Activated naive CD4-positive, alpha-beta T cell (primary cell): ENCODE data around the gene RGS13.
"Not testable (repeated sequence)": the region's sequence is repeated elsewhere in the genome, so short reads cannot be mapped to it uniquely, and the experiment has no call there.

ENCODE experiments used
- DNase-seq, 4 experiments: peaks; one replicate each; lab custom pipeline; 2025; lab: John Stamatoyannopoulos, UW

Gene RGS13

DNA sequence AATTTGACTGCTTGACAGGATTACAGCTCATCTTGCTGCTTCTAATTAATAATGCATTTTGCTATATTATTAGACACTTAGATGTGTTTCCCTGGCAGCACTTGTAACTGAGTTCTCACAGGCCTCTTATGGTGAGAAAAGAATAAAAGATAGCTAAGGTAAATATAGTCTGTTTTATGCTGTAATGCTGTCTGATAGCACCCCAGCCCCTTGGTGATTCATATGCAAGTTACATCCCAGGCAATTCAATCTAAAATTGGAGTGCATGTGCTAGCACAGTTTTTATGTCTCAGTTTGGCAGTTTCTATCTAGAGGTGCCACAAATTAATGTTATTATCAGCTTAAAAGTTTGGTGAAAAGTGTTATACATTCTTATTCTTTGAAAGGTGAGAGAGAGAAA, 42.2 kb downstream of the RGS13 start:
- no peak for DNase-seq

DNA sequence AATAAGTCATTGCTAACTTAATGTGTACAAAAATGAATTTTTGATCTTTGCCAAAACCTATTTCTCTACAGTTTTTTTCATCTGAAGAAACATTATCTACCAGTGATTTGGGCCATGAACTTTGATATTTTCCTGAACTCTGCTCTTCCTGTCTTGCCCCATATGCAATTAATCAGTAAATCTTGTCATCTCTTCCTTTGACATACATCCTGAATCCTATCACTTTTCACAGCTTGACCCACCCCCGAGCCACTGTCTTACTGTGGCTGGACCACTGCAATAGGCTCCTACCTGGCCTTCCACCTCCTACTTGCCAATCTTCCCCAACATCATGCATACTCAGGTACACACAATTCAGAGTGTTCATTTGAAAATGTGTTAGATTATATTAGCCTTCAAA, 46.4 kb downstream of the RGS13 start:
- DNase-seq = no peak

DNA sequence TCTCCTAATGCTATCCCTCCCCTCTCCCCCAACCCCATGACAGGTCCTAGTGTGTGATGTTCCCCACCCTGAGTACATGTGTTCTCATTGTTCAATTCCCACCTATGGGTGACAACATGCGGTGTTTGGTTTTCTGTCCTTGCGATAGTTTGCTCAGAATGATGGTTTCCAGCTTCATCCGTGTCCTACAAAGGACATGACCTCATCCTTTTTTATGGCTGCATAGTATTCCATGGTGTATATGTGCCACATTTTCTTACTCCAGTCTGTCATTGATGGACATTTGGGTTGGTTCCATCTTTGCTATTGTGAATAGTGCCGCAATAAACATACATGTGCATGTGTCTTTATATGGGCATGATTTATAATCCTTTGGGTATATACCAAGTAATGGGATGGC, 47.1 kb downstream of the RGS13 start:
- not testable (repeated sequence) for DNase-seq

DNA sequence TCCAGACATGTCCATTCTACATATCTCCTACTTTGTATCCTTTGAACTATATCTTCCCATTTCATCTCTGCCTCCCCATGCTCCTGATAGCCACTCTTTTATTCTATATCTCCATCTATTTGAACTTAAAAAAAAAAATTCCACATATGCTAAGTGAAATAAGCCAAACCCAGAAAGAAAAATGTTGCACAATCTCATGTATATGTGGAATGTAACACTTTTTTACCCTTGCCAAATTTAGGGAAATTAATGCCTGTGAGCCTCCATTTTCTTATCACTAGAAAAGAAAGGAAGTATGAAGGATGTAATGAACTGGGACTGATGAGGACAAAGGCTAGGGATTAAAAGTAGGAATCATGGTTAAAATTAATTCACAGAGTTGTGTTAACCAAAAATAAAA, 53.5 kb downstream of the RGS13 start:
- no peak for DNase-seq

DNA sequence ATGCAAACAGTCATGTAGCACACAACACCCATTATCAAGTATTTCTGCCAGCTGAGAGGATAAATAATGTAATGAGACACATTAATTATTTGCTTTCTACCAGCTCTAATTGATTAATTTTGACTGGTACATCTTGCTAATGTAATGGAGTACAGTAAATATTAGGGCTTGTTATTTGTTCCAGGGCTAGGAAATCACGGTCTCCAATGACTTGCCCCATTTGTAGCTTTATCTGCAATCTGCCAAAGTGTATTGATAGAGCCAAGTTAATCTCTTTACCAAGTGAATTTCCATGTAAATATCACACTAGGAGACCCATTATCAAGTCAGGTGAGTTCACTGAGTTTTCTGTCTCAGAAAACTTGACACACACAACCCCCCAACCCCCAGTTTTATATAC, 55.1 kb downstream of the RGS13 start:
- no peak for DNase-seq

DNA sequence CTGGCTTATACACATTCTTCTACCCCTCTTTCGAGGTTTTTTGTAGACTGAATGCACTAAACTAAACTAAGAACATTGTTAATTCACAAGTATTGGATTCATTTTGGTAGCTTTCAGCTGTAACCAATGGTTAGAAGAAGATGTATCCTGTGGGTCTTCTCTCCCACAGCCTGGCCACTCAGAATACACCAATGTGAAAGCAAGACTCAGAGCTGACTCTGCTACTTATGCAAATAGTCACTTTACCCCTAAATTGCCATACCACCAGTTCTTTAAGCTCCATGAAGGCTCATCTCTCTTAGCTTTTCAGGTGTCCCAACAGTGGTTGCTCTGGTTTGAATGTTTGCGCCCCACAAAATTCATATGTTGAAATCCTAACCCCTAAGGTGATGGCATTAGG, 60.1 kb downstream of the RGS13 start:
- DNase-seq = no peak

DNA sequence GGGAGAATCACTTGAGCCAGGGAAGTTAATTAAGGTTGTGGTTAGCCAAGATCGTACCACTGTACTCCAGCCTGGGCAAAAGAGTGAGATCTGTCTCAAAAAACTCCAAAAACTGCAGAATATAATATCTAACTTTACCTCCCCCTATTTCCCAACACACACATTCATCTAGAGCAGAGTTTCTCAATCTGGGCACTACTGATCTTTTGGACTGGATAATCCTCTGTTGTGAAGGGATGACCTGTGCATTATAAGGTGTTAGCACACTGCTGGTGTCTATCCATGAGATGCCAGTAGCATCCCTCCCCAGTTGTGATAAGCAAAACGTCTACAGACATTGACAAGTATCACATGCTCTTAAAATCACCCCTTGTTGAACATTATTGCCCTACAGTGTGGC, 61.8 kb downstream of the RGS13 start:
- DNase-seq = no peak

DNA sequence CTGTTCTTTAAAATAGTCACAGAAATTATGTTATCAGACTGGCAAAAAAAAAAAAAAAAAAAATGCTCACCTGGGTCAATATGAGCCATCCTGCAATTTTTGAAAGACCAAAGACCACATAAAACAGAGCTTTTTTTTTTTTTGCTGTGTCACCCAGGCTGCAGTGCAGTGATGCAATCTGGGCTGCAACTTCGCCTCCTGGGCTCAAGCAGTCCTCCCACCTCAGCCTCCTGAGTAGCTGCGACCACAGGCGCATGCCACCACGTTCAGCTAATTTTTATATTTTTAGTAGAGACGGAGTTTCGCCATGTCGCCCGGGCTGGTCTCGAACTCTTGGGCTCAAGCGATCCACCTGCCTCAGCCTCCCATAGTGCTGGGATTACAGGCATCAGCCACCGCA, 62.8 kb downstream of the RGS13 start:
- DNase-seq = no peak

DNA sequence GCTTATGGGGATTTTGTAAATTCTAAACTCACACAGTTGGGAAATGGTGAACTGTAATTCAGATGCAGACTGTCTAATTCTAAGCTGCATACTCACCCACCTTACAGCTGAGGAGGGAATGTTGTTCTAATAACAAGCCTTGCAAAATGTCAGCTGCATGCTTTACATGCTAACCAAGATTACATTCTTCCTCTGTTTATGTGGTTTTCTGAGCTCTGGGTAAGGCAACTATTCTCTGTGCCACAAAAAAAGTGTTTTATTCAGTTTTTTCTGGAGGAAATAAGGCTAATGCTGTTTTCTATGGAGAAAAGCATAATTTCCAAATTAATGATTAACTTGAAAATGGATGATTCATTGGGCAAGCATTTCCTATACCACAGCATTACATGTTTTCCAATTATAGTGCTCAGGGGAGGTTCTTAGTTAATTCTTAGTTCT, 64.9 kb downstream of the RGS13 start:
- DNase-seq = no peak

DNA sequence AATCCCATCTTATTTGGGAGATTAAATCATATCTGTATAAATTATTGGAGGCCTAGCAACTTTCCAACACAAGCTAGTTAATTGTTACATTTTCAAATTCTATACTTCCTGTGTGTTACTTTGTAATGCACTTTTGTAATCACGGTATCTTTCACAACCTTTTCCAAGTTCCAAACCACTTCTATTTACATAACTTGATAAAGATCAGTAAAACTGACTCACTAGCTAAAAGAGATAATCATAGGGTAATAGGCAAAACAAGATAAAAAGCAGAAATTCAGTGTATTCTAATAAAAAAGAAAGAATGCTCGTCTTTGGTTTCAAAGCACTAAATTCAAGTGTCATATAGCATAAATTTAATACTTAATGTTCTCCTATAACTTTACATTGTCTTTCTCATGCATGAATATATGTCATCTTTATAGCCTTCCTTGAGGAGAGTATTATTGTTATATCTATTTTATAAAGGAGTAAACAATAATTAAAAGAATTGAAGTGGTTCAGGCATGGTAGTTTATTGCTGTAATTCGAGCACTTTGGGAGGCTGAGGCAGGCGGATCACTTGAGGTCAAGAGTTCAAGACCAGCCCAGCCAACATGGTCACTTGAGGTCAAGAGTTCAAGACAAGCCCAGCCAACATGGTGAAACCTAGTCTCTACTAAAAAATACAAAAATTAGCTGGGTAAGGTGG, 66.4 kb downstream of the RGS13 start:
- no peak for DNase-seq

DNA sequence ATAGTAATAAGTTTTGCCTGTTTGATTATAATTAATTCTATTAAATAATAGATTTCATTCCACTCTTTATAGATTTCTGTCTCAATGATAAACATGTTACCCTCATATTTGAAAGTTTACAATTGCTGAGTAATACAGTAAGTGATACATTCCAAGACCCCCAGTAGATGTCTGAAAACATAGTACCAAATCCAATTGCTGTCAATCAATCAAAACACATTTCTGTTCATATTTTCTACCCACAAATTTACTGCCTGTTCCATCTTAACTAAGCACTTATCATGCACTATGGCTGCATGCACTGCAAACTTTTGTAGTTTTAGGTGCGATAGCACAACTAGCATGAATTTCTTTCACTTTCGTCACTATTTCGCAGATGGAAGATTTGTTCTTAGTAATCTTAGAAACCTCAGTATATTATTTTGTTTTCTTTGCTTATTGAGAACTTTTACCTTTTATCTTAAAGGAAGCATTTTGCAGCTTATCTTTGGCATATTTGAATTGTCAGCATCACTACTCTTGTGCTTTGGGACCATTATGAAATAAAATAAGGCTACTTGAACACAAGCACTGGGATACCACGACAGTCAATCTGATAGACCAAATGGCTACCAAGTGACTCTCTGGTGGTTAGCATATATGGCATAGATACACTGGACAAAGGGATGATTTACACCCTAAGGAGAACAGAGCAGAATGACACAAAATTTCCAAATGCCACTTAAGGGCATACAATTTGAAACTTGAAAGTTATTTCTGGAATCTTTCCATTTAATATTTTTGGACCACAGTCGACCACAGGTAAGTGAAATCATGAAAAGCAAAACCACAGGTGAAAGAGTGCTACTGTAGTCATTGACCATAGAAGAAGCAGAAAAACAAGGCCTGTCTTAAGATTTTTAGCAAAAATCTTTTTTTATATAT, 67.6 kb downstream of the RGS13 start:
- DNase-seq = no peak

DNA sequence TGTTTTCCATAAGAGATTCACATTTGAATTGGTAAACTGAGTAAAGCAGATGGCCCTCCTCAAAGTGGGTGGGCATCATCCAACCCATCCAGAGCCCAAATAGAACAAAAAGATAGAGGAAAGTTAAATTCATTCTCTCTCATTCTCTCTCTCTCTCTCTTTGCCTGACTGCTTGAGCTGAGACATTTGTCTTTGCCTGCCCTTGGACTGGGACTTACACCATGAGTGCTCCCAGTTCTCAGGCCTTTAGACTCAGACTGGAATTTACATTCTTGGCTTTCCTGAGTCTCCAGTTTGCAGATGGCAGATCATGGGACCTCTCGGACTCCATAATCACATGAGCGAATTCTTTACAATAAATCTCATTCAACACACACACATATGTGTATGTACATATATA, 69.6 kb downstream of the RGS13 start:
- DNase-seq = no peak

DNA sequence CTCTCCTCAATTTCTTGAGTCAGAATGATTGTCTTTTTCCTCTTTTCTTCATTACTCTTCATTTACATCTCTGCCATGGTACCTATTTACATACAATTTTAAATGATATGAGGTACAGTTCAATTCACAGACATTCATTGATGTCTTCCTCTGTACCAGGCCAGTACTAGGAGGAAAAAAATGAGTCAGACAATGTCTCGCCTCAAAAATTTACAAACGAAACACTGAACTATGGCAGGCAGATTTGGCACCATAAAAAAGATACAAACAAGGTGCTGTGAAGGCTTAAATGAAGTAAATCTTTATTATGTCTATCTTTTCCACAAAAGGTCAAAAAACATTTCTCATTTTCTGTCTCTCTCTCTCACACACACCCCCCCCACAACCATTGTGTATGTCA, 71.0 kb downstream of the RGS13 start:
- DNase-seq = no peak

DNA sequence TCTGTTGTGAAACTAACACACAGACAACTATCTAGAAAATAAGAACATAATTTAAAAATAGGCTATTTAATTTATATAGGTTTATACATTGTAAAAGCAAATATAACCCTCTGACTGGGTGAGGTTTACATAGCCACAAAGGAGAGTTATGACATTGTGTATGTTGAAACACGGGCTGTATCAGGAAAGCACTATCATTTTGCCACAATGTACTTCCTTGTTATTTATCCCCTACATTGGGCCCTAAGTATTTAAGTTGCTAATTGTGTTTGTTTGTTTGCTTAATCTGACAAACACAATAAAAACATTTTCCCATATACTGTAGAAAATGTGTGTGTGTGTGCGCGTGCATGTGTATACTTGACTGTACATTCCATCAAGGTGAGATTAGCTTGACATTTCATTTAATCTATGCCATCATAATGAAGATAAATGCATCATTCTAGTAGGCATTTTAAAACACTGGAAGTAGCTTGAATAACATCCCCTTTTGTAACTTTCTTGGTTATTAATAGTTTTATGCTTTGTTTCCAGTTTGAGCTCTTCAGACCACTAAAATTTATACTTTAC, 72.1 kb downstream of the RGS13 start:
- no peak for DNase-seq

DNA sequence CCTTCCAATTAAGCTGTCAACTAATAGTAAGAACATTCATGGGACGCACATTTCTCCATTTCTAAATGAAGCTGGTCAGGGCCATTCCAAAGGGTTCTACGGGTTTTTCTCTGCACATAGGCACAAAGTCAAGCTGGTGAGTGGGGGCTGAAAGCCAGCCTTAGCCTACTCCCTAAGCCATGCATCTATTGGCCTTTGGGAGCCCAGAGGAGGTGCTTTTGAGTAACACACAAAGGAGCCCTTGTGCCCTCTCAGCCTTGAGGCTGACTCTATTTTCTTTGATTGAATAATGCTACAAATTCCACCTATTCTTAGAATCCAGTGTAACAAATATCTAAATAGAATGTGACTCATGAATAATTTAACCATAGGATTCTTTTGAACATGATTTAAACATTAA, 73.6 kb downstream of the RGS13 start:
- DNase-seq = no peak
